IMR-90 (cell line): ENCODE measurements around the gene THSD1.
"Not testable (repeated sequence)": the region's sequence is repeated elsewhere in the genome, so short reads cannot be mapped to it uniquely, and the experiment has no call there.

Source experiments
- BHLHE40 ChIP-seq: fragments of 150-350 bp; IDR thresholded peaks from 2 replicates; pipeline ENCODE4 v1.6.1; 2016; ENCODE audit warnings: mild to moderate bottlenecking, low read depth, low read length
- CEBPB ChIP-seq: IDR thresholded peaks from 2 replicates; pipeline ENCODE4 v1.6.1; 2012; ENCODE audit warnings: low read depth, low read length, improper control_type of control experiment
- CHD1 ChIP-seq: IDR thresholded peaks from 2 replicates; pipeline ENCODE4 v1.6.1; 2012; ENCODE audit warnings: low read depth, low read length, improper control_type of control experiment
- FOS ChIP-seq: fragments of 150-350 bp; IDR thresholded peaks from 2 replicates; pipeline ENCODE4 v1.6.1; 2016; ENCODE audit warnings: low read depth, low read length
- MAFK ChIP-seq: IDR thresholded peaks from 2 replicates; pipeline ENCODE4 v1.6.1; 2012; ENCODE audit warnings: low read depth, low read length, improper control_type of control experiment
- MAZ ChIP-seq: IDR thresholded peaks from 2 replicates; pipeline ENCODE4 v1.6.1; 2012; ENCODE audit warnings: low read depth, mild to moderate bottlenecking, low read length, improper control_type of control experiment, moderate library complexity, borderline replicate concordance
- MXI1 ChIP-seq: IDR thresholded peaks from 2 replicates; pipeline ENCODE4 v1.6.1; 2012; ENCODE audit warnings: low read depth, mild to moderate bottlenecking, low read length, moderate library complexity, borderline replicate concordance
- POLR2A ChIP-seq: IDR thresholded peaks from 2 replicates; pipeline ENCODE4 v1.6.1; 2012; ENCODE audit warnings: mild to moderate bottlenecking, low read depth, low read length
- RAD21 ChIP-seq: IDR thresholded peaks from 2 replicates; pipeline ENCODE4 v1.6.1; 2012; ENCODE audit warnings: low read length, improper control_type of control experiment
- RFX5 ChIP-seq: IDR thresholded peaks from 2 replicates; pipeline ENCODE4 v1.8.0; 2012; ENCODE audit warnings: low read depth, mild to moderate bottlenecking, low read length, moderate library complexity
- SMC3 ChIP-seq: fragments of 150-350 bp; IDR thresholded peaks from 2 replicates; pipeline ENCODE4 v1.6.1; 2016; ENCODE audit warnings: low read depth, mild to moderate bottlenecking, antibody characterized with exemption, low read length, moderate library complexity
- TF ChIP-seq, protein P1 (sequence below): conservative IDR thresholded peaks from 2 replicates; pipeline ENCODE4 v1.5.1; 2012; ENCODE audit warnings: mild to moderate bottlenecking, low read depth, low read length, improper control_type of control experiment
- TF ChIP-seq, protein P2 (sequence below): fragments of 150-350 bp; IDR thresholded peaks from 2 replicates; pipeline ENCODE4 v1.6.1; 2016; ENCODE audit warnings: low read depth, mild to moderate bottlenecking, low read length, moderate library complexity, borderline replicate concordance
- TF ChIP-seq, protein P3 (sequence below): fragments of 150-350 bp; IDR thresholded peaks from 2 replicates; pipeline ENCODE4 v1.6.1; 2017; ENCODE audit warnings: mild to moderate bottlenecking, antibody characterized with exemption, low read length, low read depth

DNA sequence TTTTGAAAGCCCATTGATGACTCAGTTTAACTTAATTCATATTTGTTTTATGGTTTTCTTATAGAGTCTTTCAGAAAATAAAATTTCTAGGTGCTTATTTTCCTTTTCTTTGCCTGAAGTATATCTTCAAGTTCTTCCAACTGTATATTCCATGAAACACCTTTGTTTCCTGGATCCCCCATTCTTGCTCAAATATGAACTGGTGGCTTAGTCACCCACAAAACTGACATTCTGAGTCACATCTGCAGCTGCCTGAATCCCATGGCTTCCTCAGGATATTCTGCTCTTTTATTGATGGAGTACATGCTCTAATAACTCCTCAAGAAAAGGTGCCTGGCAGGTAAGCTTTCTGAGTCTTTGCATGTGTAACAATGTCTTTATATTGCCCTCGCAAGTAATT, 32.7 kb downstream of the THSD1 start:
- not testable (repeated sequence) for TF ChIP-seq MAZ, RFX5, POLR2A, MAFK, CEBPB, SMC3, RAD21, FOS, MXI1, BHLHE40, CHD1
- TF ChIP-seq, protein P1, sequence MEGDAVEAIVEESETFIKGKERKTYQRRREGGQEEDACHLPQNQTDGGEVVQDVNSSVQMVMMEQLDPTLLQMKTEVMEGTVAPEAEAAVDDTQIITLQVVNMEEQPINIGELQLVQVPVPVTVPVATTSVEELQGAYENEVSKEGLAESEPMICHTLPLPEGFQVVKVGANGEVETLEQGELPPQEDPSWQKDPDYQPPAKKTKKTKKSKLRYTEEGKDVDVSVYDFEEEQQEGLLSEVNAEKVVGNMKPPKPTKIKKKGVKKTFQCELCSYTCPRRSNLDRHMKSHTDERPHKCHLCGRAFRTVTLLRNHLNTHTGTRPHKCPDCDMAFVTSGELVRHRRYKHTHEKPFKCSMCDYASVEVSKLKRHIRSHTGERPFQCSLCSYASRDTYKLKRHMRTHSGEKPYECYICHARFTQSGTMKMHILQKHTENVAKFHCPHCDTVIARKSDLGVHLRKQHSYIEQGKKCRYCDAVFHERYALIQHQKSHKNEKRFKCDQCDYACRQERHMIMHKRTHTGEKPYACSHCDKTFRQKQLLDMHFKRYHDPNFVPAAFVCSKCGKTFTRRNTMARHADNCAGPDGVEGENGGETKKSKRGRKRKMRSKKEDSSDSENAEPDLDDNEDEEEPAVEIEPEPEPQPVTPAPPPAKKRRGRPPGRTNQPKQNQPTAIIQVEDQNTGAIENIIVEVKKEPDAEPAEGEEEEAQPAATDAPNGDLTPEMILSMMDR: not testable (repeated sequence)
- TF ChIP-seq, protein P2, sequence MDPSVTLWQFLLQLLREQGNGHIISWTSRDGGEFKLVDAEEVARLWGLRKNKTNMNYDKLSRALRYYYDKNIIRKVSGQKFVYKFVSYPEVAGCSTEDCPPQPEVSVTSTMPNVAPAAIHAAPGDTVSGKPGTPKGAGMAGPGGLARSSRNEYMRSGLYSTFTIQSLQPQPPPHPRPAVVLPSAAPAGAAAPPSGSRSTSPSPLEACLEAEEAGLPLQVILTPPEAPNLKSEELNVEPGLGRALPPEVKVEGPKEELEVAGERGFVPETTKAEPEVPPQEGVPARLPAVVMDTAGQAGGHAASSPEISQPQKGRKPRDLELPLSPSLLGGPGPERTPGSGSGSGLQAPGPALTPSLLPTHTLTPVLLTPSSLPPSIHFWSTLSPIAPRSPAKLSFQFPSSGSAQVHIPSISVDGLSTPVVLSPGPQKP: not testable (repeated sequence)
- TF ChIP-seq, protein P3, sequence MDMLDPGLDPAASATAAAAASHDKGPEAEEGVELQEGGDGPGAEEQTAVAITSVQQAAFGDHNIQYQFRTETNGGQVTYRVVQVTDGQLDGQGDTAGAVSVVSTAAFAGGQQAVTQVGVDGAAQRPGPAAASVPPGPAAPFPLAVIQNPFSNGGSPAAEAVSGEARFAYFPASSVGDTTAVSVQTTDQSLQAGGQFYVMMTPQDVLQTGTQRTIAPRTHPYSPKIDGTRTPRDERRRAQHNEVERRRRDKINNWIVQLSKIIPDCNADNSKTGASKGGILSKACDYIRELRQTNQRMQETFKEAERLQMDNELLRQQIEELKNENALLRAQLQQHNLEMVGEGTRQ: not testable (repeated sequence)
